ENCODE measurements around the gene CDYL. TPM values are rescaled to one million over a fixed set of nuclear protein-coding genes. Genes with fewer than 3 reads are reported as not detected.

CDYL gene
- total and polyA plus RNA-seq, 11 donors, result 4.3 to 45.2 (median 30.6) TPM

DNA sequence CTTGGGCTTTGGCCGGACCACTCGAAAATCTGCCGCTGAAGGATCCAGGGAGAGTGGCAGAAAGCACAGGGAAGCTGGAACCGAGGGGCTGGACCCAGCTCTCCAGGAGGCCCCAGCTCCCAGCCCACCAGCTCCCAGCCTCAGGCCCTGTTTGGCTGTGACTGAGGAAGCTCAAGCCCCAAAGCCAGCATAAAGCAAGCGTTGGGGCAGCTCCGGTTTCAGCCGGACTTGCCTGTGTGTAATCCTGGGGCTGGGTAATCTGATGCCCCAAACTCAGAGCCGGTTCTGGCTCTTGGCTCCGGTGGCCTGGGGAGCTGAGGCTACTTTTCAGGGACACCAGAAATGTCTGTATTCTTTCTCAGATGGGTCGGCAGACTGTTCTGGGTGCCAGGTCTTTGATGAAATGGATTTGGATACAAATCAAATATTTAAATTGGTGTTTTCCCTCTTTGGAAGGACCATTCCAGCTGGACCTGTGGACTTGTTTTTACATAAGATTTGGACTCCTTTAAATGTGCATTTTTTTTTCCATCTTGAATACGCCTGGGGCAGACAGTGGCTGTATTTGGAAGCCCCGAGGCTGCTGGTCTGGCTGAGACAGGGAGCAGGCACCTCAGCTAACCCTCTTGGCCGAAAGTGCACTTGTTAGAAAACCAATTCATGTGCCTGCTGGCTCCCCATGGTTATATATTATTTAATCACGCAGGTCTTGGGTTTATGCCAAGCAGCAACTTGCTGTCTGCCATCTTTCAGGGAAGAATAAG is 198.0 kb downstream of the CDYL start:
- Histone ChIP-seq H3K9me3 (peaks cover 0 to 11% (median 2%) of the 10 kb centered on the region in 12 donors), H3K27me3 (no peaks in the 10 kb centered on the region), H3K4me1 (peaks cover 0 to 10% (median 2%) of the 10 kb centered on the region in 12 donors), H3K4me3 (peak overlapping the region in 1 of 12 donors; percentile 16), H3K36me3 (no peaks in the 10 kb centered on the region), H3K27ac (peak overlapping the region in 6 of 12 donors; percentile 6 to 62 (median 28))
- no peak for DNase-seq
- ATAC-seq, result peak; percentile 53 to 66 (median 54)
- 33 to 44% (median 36%) methylated on average over 14 of the region's 14 CpGs for WGBS, 4 donors
- intact Hi-C loops (cut with DNase I), result no loop called here
- TF ChIP-seq, protein P1, sequence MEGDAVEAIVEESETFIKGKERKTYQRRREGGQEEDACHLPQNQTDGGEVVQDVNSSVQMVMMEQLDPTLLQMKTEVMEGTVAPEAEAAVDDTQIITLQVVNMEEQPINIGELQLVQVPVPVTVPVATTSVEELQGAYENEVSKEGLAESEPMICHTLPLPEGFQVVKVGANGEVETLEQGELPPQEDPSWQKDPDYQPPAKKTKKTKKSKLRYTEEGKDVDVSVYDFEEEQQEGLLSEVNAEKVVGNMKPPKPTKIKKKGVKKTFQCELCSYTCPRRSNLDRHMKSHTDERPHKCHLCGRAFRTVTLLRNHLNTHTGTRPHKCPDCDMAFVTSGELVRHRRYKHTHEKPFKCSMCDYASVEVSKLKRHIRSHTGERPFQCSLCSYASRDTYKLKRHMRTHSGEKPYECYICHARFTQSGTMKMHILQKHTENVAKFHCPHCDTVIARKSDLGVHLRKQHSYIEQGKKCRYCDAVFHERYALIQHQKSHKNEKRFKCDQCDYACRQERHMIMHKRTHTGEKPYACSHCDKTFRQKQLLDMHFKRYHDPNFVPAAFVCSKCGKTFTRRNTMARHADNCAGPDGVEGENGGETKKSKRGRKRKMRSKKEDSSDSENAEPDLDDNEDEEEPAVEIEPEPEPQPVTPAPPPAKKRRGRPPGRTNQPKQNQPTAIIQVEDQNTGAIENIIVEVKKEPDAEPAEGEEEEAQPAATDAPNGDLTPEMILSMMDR (IDR thresholded peaks at IDR 0.05), result no peak
- TF ChIP-seq POLR2A (IDR thresholded peaks at IDR 0.05), result no peak

DNA sequence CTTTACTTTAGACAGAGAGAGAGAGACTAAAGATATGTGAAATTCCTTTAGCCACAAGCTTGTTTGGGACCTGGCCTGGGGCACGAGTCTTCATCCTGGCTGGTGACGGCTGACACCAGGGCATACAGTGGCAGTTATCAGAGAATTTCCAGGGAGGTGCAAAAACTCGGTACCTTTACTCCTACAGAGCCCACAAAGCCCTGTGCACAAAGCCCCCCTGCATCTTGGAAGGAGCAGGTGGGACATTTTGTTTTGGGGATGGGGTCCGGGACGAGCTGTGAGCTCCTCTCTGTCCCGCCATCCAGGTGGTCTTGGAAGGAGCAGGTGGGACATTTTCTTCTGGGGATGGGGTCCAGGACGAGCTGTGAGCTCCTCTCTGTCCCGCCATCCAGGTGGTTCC is 198.8 kb downstream of the CDYL start:
- intact Hi-C loops (cut with DNase I), result no loop called here
- peak overlapping the region in 2 of 12 donors; percentile 26 to 62 for H3K27ac ChIP-seq
- WGBS, 4 donors, result 79 to 87% (median 80%) methylated on average over 6 to 8 of the region's 8 CpGs
- H3K27me3 ChIP-seq, result no peaks in the 10 kb centered on the region
- DNase-seq, result no peak
- TF ChIP-seq, protein P1 (IDR thresholded peaks at IDR 0.05), result no peak
- no peak for TF ChIP-seq POLR2A (IDR thresholded peaks at IDR 0.05)
- peaks cover 0 to 19% (median 6%) of the 10 kb centered on the region in 12 donors for H3K9me3 ChIP-seq
- H3K4me1 ChIP-seq, result peaks cover 0 to 10% (median 2%) of the 10 kb centered on the region in 12 donors
- H3K4me3 ChIP-seq, result no peak overlapping the region
- ATAC-seq, result no peak
- H3K36me3 ChIP-seq, result no peaks in the 10 kb centered on the region

DNA sequence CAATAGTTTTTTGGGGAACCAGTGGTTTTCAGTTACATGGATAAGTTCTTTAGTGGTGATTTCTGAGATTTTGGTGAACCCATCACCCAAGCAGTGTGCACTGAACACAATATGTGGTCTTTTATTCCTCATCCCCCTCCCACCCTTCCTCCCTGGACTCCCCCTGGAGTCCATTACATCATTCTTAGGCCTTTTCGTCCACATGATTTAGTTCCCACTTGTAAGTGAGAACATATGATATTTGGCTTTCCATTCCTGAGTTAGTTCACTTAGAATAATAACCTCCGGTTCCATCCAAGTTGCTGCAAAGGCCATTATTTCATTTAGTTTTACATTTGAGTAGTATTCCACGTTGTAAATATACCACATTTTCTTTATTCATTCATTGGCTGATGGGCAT is 199.3 kb downstream of the CDYL start:
- Histone ChIP-seq H3K27me3 (no peaks in the 10 kb centered on the region), H3K36me3 (no peaks in the 10 kb centered on the region), H3K27ac (no peak overlapping the region), H3K4me3 (no peak overlapping the region), H3K4me1 (peaks cover 0 to 10% (median 2%) of the 10 kb centered on the region in 12 donors), H3K9me3 (peaks cover 0 to 21% (median 6%) of the 10 kb centered on the region in 12 donors)
- ATAC-seq (no peak), DNase-seq (no peak)
- intact Hi-C loops (cut with DNase I), result no loop called here
- no peak for TF ChIP-seq POLR2A (IDR thresholded peaks at IDR 0.05)
- TF ChIP-seq, protein P1 (IDR thresholded peaks at IDR 0.05), result no peak
- 60 to 72% (median 66%) methylated on average over 3 of the region's 3 CpGs for WGBS, 4 donors

DNA sequence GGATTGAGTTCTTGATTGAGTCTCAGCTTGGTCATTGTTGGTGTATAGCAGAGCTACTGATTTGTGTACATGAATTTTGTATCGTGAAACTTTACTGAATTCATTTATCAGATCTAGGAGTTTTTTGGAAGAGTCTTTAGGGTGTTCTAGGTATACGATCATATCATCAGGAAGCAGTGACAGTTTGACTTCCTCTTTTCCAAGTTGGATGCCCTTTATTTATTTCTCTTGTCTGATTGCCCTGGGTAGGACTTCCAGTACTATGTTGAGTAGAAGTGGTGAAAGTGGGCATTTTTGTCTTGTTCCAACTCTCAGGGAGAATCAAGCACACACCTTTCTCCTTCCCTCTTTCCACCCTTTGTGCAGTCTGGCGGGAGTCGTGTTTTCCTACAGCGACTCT is 201.3 kb downstream of the CDYL start:
- Histone ChIP-seq H3K4me1 (peaks cover 0 to 10% (median 2%) of the 10 kb centered on the region in 12 donors), H3K36me3 (no peaks in the 10 kb centered on the region), H3K27ac (no peak overlapping the region), H3K9me3 (peaks cover 0 to 21% (median 6%) of the 10 kb centered on the region in 12 donors), H3K4me3 (no peak overlapping the region), H3K27me3 (no peaks in the 10 kb centered on the region)
- DNase-seq (no peak), ATAC-seq (no peak)
- no peak for TF ChIP-seq POLR2A (IDR thresholded peaks at IDR 0.05)
- TF ChIP-seq, protein P1 (IDR thresholded peaks at IDR 0.05), result no peak
- intact Hi-C loops (cut with DNase I), result no loop called here
- WGBS, 4 donors, result 68 to 75% (median 71%) methylated on average over 5 of the region's 5 CpGs

Data from heart left ventricle (tissue), 16 donors.